ENCODE results near the gene PTPN4. TPM values are rescaled to one million over a fixed set of nuclear protein-coding genes. Genes with fewer than 3 reads are reported as not detected.

PTPN4 gene
- total and polyA plus RNA-seq, 2 of the 8 experiments (the other 6 are each of a cell fraction or from before 2014, with no cell fraction given) = 28.5 to 105 TPM

DNA sequence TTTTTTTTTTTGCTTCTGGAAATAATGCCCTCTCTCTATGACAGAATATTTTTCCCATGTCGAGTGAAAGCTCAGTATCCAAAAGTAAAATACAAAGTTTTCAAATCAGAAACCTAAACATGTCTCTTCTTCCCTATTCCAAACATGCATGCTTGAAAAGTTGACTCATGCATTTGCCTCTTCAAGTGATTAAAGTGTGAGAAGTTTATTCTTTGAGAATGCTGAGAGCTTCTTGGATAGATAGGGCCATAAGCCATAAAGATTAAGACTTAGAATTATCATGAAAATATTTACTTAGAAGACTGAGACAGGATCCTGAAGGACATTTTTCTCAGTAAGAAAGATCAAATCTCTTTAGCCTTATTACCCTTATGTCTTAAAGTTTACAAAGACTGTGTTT, 154.5 kb downstream of the PTPN4 start (continued):
- TF ChIP-seq CHD2 (IDR thresholded peaks at IDR 0.05; ENCODE audit: low read length) (no peak), BRCA1 (IDR thresholded peaks at IDR 0.05; ENCODE audit: low read depth, low read length) (no peak), EP300 (IDR thresholded peaks at IDR 0.05; ENCODE audit: borderline replicate concordance in 1 of 2, low read depth in 2 of 2, low read length in 2 of 2) (no peak), SIX5 (IDR thresholded peaks at IDR 0.05; ENCODE audit: low read depth, low read length) (no peak), ZNF274 (IDR thresholded peaks at IDR 0.05; ENCODE audit: borderline replicate concordance, extremely low read depth, low read length) (no peak), TAF1 (IDR thresholded peaks at IDR 0.05; ENCODE audit: low read depth, low read length) (no peak)
- TF ChIP-seq, protein P1, sequence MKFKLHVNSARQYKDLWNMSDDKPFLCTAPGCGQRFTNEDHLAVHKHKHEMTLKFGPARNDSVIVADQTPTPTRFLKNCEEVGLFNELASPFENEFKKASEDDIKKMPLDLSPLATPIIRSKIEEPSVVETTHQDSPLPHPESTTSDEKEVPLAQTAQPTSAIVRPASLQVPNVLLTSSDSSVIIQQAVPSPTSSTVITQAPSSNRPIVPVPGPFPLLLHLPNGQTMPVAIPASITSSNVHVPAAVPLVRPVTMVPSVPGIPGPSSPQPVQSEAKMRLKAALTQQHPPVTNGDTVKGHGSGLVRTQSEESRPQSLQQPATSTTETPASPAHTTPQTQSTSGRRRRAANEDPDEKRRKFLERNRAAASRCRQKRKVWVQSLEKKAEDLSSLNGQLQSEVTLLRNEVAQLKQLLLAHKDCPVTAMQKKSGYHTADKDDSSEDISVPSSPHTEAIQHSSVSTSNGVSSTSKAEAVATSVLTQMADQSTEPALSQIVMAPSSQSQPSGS (IDR thresholded peaks at IDR 0.05; ENCODE audit: low read length) = no peak

All from H1 (cell line).